8988T (cell line): ENCODE data around the gene CYP46A1.
"Not testable (repeated sequence)": the region's sequence is repeated elsewhere in the genome, so short reads cannot be mapped to it uniquely, and the experiment has no call there.

ENCODE experiments used
- DNase-seq: peaks from one replicate; pipeline ENCODE4 v3.0.0; 2011

CYP46A1 gene

DNA sequence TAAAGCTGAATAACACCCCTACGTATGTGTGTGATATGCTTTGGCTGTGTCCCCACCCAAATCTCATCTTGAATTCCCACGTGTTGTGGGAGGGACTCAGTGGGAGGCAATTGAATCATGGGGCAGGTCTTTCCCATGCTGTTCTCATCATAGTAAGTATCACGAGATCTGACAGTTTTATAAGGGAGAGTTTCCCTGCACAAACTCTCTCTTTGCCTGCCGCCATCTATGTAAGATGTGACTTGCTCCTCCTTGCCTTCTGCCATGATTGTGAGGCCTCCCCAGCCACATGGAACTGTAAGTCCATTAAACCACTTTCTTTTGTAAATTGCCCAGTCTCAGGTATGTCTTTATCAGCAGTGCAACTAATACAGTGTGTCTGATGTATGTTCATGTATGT lies 78.8 kb downstream of the CYP46A1 start:
- not testable (repeated sequence) for DNase-seq

GRCh38 chr14:99763527-99764221 lies 79.6 kb downstream of the CYP46A1 start:
- DNase-seq = no peak

DNA sequence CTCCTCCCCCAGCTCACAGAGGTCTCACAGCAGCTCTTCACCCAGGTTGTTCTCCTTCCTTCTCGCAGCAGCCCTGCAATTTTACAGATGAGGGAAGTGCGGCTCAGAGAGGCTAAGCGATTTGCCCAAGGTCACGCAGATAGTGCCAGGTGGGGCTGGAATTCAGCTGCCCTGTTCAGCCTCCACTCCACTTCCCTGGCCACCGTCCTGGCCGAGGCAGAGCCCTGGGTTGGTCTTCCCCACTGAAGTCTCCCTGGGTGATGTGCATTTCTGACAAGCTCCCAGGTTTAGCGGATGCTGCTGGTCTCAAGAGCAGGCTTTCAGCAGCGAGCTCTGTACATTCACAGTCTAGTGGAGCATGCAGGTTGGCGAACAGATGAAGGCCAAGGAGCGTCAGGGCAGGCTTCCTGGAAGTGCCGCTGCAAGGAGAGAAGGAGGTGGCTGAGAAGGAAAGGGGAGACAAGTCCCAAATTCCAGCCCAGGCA lies 80.2 kb downstream of the CYP46A1 start:
- no peak for DNase-seq

GRCh38 chr14:99768381-99768780 lies 84.3 kb downstream of the CYP46A1 start:
- DNase-seq = no peak

DNA sequence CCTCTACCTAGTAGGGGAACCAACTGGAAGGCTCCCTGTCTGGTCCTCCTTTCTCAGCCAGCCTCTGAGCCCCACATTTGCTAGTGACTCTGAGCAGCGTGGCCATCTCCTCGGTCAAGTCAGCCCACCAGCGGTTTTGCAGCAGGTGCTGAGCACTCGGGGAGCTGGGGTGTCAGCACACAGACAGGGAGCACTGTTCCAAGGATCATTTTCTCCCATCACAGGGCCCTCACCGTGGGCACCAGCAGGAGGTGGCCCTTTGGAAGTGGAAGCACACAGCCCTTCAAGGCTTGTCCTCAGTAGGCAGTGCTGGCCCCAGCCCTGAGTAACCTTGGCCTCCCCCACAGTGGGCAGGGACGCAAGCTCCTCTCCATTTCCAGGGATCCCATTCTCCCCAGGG lies 85.0 kb downstream of the CYP46A1 start:
- no peak for DNase-seq

GRCh38 chr14:99769799-99770198 lies 85.7 kb downstream of the CYP46A1 start:
- DNase-seq = no peak

- no peak for DNase-seq
These were observed 88.5 kb downstream of the CYP46A1 start for GRCh38 chr14:99772371-99773283.

DNA sequence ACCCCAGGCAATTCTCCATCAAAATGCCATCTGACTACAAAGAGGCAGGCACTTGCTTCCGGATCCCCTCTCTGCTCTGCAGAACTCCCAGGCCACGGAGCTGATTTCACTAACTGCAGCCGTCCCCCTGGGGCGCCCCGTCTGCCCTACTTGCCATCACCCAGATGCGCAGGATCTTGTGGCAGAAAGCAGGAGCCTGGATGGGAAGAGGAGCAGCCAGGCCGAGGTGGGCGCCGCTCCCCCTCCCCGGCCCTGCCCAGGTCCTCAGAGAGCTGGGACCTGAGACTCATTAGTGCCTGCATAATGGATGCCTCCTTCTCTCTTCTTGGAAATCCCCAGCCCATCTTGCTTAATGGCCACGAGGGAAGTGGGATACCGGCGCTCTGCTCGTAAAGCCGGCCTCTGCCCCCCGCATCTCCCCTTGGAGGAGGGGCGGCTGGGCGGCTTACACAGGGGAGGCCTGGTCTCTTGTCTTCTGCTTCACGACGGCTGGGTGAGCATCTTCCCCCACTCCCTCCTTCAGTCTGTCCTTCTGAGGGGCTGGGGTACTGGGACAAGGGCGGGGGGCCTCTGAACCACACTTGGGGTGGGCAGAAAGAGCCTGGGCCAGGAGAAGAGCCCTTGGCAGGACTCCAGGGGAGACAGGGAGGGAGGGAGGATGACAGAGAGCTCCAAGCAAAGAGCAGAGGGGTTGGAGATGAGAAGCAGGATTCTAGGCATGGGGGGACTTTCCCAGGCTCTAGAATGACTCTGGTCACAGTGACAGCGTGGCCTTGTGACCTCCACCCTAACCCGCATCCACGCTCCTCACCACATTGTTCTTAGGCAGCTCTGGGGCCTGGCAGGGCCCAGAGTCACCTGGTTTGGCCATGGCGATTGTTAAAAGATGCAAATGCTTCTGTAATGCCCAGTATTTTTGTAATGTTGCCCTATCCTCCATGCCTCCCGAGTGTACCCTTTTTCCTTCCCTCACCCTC lies 89.7 kb downstream of the CYP46A1 start:
- DNase-seq = no peak

DNA sequence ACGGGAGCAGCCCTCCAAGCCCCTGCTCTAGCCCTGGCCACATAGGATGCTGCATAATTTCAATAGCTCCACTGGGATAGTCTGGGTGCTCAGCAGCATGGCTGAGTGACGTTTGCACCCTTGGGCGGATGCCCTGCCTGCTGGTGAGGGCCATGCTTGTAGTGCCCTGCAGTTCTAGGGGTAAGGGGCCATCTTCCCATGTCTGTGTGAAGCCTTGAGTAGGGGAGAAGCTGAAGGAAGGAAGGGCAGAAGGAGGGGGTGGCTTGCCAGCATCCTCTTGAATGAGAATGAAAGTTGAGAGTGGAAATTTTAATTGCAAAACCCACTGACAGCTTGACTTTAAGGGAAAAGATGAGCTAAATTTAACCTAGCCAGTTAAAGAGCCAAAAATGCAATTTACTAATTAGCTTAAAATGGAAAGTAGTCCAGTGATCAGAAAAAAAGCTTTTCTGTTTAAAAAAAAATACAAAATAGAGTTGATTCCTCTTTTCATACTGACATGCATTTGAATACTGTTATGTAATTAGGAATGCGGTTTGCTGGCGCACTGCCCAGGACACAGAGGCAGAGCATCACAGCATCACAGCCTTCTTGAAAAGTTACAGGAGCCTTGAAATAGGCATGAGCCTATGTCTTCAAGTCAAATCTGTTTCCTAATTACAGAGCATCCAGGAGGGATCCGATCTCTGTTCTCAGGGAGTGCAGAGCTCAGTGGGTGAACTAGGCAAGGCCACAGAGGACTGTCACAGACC lies 90.6 kb downstream of the CYP46A1 start:
- no peak for DNase-seq

GRCh38 chr14:99775351-99775750 lies 91.3 kb downstream of the CYP46A1 start:
- no peak for DNase-seq
